ENCODE results near the gene PRKCA. TPM values are rescaled to one million over a fixed set of nuclear protein-coding genes. Genes with fewer than 3 reads are reported as not detected.

Gene PRKCA
- total RNA-seq, 1 experiment from 2014 or later: 29.6 TPM

GRCh38 chr17:66541461-66542128, 239.2 kb downstream of the PRKCA start:
- no peaks in the 10 kb centered on the region for H3K36me3 Mint-ChIP-seq (ENCODE audit: insufficient read depth, unreplicated experiment)
- peaks cover 18% of the 10 kb centered on the region for H3K4me1 Mint-ChIP-seq (ENCODE audit: low read depth, unreplicated experiment)
- CTCF ChIA-PET: no interaction called here
- no peak overlapping the region for H3K4me3 Mint-ChIP-seq (ENCODE audit: unreplicated experiment)
- DNase-seq: no peak
- no peaks in the 10 kb centered on the region for H3K27me3 Mint-ChIP-seq (ENCODE audit: insufficient read depth, unreplicated experiment)
- H3K9me3 Mint-ChIP-seq (ENCODE audit: unreplicated experiment): peaks cover 6% of the 10 kb centered on the region
- no peak overlapping the region for H3K27ac Mint-ChIP-seq (ENCODE audit: unreplicated experiment)
- Histone ChIP-seq H3K4me3 (ENCODE audit: low read depth, low read length) (no peak overlapping the region), H3K9me3 (peaks cover 7% of the 10 kb centered on the region; the same call in 1 of the 2 replicates), H3K4me1 (peaks cover 3% of the 10 kb centered on the region; the same call in 1 of the 2 replicates), H3K27me3 (replicated peaks; ENCODE audit: control insufficient read depth, insufficient read depth, low read length) (no peaks in the 10 kb centered on the region), H3K36me3 (ENCODE audit: control insufficient read depth, insufficient read depth, low read length) (no peaks in the 10 kb centered on the region)
- intact Hi-C loops (cut with micrococcal nuclease; ENCODE audit: unreplicated experiment): no loop called here
- TF ChIP-seq CTCF (IDR thresholded peaks at IDR 0.05; ENCODE audit: insufficient read depth in 1 of 2, low read depth in 1 of 2, low read length in 1 of 2, severe bottlenecking in 1 of 2, unreplicated experiment in 1 of 2): no peak
- POLR2A ChIA-PET: no interaction called here
- no TSS peak for BruUV-seq (replicated peaks)

GRCh38 chr17:66542129-66542966, 239.9 kb downstream of the PRKCA start:
- Histone ChIP-seq H3K36me3 (ENCODE audit: control insufficient read depth, insufficient read depth, low read length) (no peaks in the 10 kb centered on the region), H3K27me3 (replicated peaks; ENCODE audit: control insufficient read depth, insufficient read depth, low read length) (no peaks in the 10 kb centered on the region), H3K9me3 (peaks cover 7% of the 10 kb centered on the region; the same call in 1 of the 2 replicates), H3K4me1 (peaks cover 11% of the 10 kb centered on the region), H3K4me3 (ENCODE audit: low read depth, low read length) (no peak overlapping the region)
- no peak for DNase-seq
- POLR2A ChIA-PET: no interaction called here
- Mint-ChIP-seq H3K36me3 (ENCODE audit: insufficient read depth, unreplicated experiment) (no peaks in the 10 kb centered on the region), H3K4me1 (ENCODE audit: low read depth, unreplicated experiment) (peaks cover 26% of the 10 kb centered on the region), H3K4me3 (ENCODE audit: unreplicated experiment) (no peak overlapping the region), H3K27ac (ENCODE audit: unreplicated experiment) (no peak overlapping the region), H3K9me3 (ENCODE audit: unreplicated experiment) (peaks cover 9% of the 10 kb centered on the region), H3K27me3 (ENCODE audit: insufficient read depth, unreplicated experiment) (no peaks in the 10 kb centered on the region)
- no TSS peak for BruUV-seq (replicated peaks)
- CTCF ChIA-PET: no interaction called here
- TF ChIP-seq CTCF (IDR thresholded peaks at IDR 0.05; ENCODE audit: insufficient read depth in 1 of 2, low read depth in 1 of 2, low read length in 1 of 2, severe bottlenecking in 1 of 2, unreplicated experiment in 1 of 2): no peak
- intact Hi-C loops (cut with micrococcal nuclease; ENCODE audit: unreplicated experiment): no loop called here

- no peak overlapping the region for H3K4me3 ChIP-seq (ENCODE audit: low read depth, low read length)
- POLR2A ChIA-PET: no interaction called here
- Mint-ChIP-seq H3K4me3 (ENCODE audit: unreplicated experiment) (no peak overlapping the region), H3K4me1 (ENCODE audit: low read depth, unreplicated experiment) (peaks cover 31% of the 10 kb centered on the region), H3K9me3 (ENCODE audit: unreplicated experiment) (peaks cover 9% of the 10 kb centered on the region), H3K27ac (ENCODE audit: unreplicated experiment) (no peak overlapping the region), H3K36me3 (ENCODE audit: insufficient read depth, unreplicated experiment) (no peaks in the 10 kb centered on the region), H3K27me3 (ENCODE audit: insufficient read depth, unreplicated experiment) (no peaks in the 10 kb centered on the region)
- no TSS peak for BruUV-seq (replicated peaks)
- CTCF ChIA-PET: no interaction called here
- DNase-seq: no peak
- no peak for TF ChIP-seq CTCF (IDR thresholded peaks at IDR 0.05; ENCODE audit: insufficient read depth in 1 of 2, low read depth in 1 of 2, low read length in 1 of 2, severe bottlenecking in 1 of 2, unreplicated experiment in 1 of 2)
- intact Hi-C loops (cut with micrococcal nuclease; ENCODE audit: unreplicated experiment): no loop called here
- no peaks in the 10 kb centered on the region for H3K36me3 ChIP-seq (ENCODE audit: control insufficient read depth, insufficient read depth, low read length)
- no peaks in the 10 kb centered on the region for H3K27me3 ChIP-seq (replicated peaks; ENCODE audit: control insufficient read depth, insufficient read depth, low read length)
- H3K9me3 ChIP-seq: peaks cover 7% of the 10 kb centered on the region; the same call in 1 of the 2 replicates
- H3K4me1 ChIP-seq: peaks cover 18% of the 10 kb centered on the region
Observed at GRCh38 chr17:66542967-66543520, 240.6 kb downstream of the PRKCA start.

Data from Caco-2 (cell line).